Tibial nerve (tissue), 4 donors: Measurements from ENCODE around the gene CLDN14. TPM values are rescaled to one million over a fixed set of nuclear protein-coding genes. Genes with fewer than 3 reads are reported as not detected.

ENCODE experiments used
- DNase-seq, 2 donors: peaks; one replicate each; pipeline ENCODE4 v3.0.0-alpha.2; 2019; ENCODE audit warnings: low spot score in 2 of 2
- H3K27ac ChIP-seq, 4 donors: fragments of 200-600 bp; sonication (generic) in 3 of 4; one replicate each; pipeline ENCODE4 v1.5.1; 2017 to 2019; ENCODE audit warnings: mild to moderate bottlenecking in 1 of 4
- H3K27me3 ChIP-seq, 2 donors: fragments of 200-600 bp; sonication (generic) in 1 of 2; one replicate each; pipeline versions ENCODE4 v1.5.1 to v1.6.0; 2017 to 2019
- H3K36me3 ChIP-seq, 3 donors: fragments of 200-600 bp; sonication (generic); one replicate each; pipeline ENCODE4 v1.5.1; 2018 to 2019
- H3K4me1 ChIP-seq, 4 donors: fragments of 200-600 bp; sonication (generic) in 3 of 4; one replicate each; pipeline ENCODE4 v1.5.1; 2017 to 2019
- H3K4me3 ChIP-seq, 4 donors: fragments of 200-600 bp; sonication (generic) in 3 of 4; one replicate each; pipeline ENCODE4 v1.5.1; 2017 to 2019; ENCODE audit warnings: mild to moderate bottlenecking in 1 of 4, moderate library complexity in 1 of 4
- H3K9me3 ChIP-seq, 4 donors: fragments of 200-600 bp; sonication (generic) in 3 of 4; one replicate each; pipeline ENCODE4 v1.5.1; 2017 to 2019
- EP300 ChIP-seq, 2 donors: sonication (generic); formaldehyde crosslinking; IDR thresholded peaks; one replicate each; pipeline ENCODE4 v1.6.1; 2017; ENCODE audit warnings: antibody characterized with exemption in 2 of 2, mild to moderate bottlenecking in 1 of 2
- POLR2A ChIP-seq, 2 donors: fragments of 450-650 bp; IDR thresholded peaks; one replicate each; pipeline ENCODE4 v1.6.1; 2017; ENCODE audit warnings: antibody characterized with exemption in 2 of 2, mild to moderate bottlenecking in 2 of 2, moderate library complexity in 2 of 2
- WGBS, 2 donors: methylation state at CpG; one replicate each; pipeline ENCODE4 v1.1.5; 2018; 5-methylcytosine and 5-hydroxymethylcytosine counted together
- total RNA-seq, 4 donors: library from RNA; depleted of rRNA; stranded (reverse); fragments of >200 nt; gene quantifications; one replicate each; pipeline ENCODE4 v1.1.0, GENCODE V29; 2016
- TF ChIP-seq, protein P1 (sequence below), 5 experiments: fragments of 200-600 bp in 3 of 5; fragments of 450-650 bp in 2 of 5; sonication (generic) in 3 of 5; IDR thresholded peaks; one replicate each; pipeline ENCODE4 v1.5.1; 2016 to 2019; ENCODE audit warnings: antibody characterized with exemption in 5 of 5, mild to moderate bottlenecking in 3 of 5, moderate library complexity in 2 of 5

CLDN14 gene
- total RNA-seq, 4 donors from 2014 or later = 1.3 TPM; not detected in 3

DNA sequence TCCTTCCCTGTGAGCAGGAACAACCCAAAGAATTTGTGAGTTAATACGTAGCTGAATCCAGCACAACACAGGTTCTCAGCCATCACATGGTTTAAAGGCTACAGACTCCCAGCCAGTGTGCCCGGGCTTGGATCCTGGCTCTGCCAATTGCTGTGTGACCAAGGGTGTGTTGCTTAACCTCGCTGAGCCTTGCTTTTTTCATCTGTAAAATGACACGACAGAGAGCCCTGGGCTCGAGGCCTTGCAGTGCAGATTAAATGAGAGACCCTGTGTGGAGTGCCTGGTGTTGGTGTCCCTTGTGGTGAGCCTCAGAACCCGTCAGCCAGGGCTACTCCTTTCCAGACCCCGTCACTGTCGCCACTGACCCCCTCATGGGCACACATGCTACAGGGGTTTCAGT, 55.3 kb downstream of the CLDN14 start:
- Histone ChIP-seq H3K36me3 (no peaks in the 10 kb centered on the region), H3K27me3 (no peaks in the 10 kb centered on the region), H3K9me3 (no peaks in the 10 kb centered on the region), H3K27ac (no peak overlapping the region), H3K4me3 (no peak overlapping the region), H3K4me1 (peaks cover 0 to 4% (median 0%) of the 10 kb centered on the region in 4 donors)
- no peak for DNase-seq
- TF ChIP-seq, protein P1, sequence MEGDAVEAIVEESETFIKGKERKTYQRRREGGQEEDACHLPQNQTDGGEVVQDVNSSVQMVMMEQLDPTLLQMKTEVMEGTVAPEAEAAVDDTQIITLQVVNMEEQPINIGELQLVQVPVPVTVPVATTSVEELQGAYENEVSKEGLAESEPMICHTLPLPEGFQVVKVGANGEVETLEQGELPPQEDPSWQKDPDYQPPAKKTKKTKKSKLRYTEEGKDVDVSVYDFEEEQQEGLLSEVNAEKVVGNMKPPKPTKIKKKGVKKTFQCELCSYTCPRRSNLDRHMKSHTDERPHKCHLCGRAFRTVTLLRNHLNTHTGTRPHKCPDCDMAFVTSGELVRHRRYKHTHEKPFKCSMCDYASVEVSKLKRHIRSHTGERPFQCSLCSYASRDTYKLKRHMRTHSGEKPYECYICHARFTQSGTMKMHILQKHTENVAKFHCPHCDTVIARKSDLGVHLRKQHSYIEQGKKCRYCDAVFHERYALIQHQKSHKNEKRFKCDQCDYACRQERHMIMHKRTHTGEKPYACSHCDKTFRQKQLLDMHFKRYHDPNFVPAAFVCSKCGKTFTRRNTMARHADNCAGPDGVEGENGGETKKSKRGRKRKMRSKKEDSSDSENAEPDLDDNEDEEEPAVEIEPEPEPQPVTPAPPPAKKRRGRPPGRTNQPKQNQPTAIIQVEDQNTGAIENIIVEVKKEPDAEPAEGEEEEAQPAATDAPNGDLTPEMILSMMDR (IDR thresholded peaks at IDR 0.05) = no peak
- TF ChIP-seq EP300 (IDR thresholded peaks at IDR 0.05) (no peak), POLR2A (IDR thresholded peaks at IDR 0.05) (no peak)
- 89 to 92% methylated on average over 7 to 8 of the region's 8 CpGs for WGBS, 2 donors

DNA sequence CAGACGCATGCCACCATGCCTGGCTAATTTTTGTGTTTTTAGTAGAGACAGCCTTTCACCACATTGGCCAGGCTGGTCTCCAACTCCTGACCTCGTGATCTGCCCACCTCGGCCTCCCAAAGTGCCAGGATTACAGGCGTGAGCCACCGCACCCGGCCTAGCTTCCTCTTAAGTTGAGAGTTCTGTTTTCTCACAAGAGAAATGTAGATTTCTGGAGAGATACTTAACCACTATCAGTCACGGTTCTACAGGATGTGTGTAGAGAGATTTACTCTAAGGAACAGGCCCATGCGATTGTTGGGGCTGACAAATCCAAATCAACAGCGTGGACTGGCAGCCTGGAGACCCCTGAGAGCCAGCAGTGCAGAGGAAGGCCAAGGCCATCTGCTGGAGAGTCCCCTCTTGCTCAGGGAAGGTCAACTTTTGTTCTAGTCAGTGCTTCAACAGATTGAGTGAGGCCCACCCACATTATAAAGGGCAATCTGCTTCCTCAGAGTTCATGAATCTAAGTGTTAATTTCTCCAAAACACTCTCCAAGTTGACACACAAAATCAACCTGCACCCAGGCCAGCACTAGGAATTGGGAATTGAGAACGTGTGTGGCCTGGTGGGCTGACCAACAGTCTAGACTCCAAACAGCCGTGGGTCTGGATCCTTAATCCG, 56.0 kb downstream of the CLDN14 start:
- Histone ChIP-seq H3K36me3 (no peaks in the 10 kb centered on the region), H3K4me1 (peaks cover 0 to 4% (median 0%) of the 10 kb centered on the region in 4 donors), H3K27ac (no peak overlapping the region), H3K27me3 (no peaks in the 10 kb centered on the region), H3K9me3 (no peaks in the 10 kb centered on the region), H3K4me3 (no peak overlapping the region)
- DNase-seq = no peak
- no peak for TF ChIP-seq EP300 (IDR thresholded peaks at IDR 0.05)
- no peak for TF ChIP-seq POLR2A (IDR thresholded peaks at IDR 0.05)
- TF ChIP-seq, protein P1 (IDR thresholded peaks at IDR 0.05) = no peak
- WGBS, 2 donors = 77 to 82% methylated on average over 11 to 12 of the region's 12 CpGs

DNA sequence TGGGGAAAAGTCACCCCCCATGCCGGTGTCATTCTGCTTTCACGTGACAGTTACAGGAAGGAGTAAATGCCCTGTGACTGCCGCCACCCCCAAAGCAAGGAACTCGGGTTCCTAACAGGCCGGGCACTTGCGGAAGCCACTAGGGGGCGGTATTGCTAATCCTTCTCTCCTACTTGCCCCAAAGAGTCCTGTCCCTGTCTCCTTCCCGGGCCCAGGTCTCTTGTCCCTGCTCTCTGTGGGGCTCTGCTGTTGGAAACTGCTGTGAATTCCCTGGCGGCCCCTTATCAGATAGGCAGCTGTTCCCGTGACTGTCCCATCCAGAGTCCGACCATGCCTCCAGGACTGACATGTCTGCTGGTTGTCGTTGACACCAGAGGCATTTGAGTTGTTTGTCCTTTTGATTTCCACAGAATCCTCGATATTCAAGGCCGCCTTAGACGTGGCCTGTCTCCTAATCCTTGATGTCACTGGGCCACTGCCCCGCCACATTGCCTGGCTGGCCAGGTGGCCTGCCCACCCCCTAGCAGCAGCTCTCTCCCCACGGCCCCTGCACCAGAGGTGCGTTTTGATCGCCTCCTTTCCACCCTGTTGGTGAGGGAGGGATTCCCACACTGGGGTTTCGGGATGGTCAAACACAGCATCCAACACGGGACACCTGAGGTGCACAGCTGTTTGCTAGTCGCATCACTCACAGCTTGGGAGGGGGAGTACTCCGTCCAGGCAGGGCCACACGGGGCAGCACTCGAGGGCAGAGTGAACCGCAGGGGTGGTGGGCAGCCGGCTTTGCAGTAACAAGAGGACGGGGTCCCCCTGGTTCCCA, 57.4 kb downstream of the CLDN14 start:
- no peaks in the 10 kb centered on the region for H3K27me3 ChIP-seq
- peaks cover 0 to 8% (median 0%) of the 10 kb centered on the region in 3 donors for H3K36me3 ChIP-seq
- peak in 1 of 2 donors; percentile 20 for DNase-seq
- H3K27ac ChIP-seq = no peak overlapping the region
- 69 to 77% methylated on average over 23 to 28 of the region's 28 CpGs for WGBS, 2 donors
- H3K9me3 ChIP-seq = no peaks in the 10 kb centered on the region
- peaks cover 0 to 4% (median 0%) of the 10 kb centered on the region in 4 donors for H3K4me1 ChIP-seq
- H3K4me3 ChIP-seq = no peak overlapping the region
- TF ChIP-seq, protein P1 (IDR thresholded peaks at IDR 0.05) = peak; percentile 11 to 37 (median 23)
- TF ChIP-seq EP300 (IDR thresholded peaks at IDR 0.05) (no peak), POLR2A (IDR thresholded peaks at IDR 0.05) (no peak)

DNA sequence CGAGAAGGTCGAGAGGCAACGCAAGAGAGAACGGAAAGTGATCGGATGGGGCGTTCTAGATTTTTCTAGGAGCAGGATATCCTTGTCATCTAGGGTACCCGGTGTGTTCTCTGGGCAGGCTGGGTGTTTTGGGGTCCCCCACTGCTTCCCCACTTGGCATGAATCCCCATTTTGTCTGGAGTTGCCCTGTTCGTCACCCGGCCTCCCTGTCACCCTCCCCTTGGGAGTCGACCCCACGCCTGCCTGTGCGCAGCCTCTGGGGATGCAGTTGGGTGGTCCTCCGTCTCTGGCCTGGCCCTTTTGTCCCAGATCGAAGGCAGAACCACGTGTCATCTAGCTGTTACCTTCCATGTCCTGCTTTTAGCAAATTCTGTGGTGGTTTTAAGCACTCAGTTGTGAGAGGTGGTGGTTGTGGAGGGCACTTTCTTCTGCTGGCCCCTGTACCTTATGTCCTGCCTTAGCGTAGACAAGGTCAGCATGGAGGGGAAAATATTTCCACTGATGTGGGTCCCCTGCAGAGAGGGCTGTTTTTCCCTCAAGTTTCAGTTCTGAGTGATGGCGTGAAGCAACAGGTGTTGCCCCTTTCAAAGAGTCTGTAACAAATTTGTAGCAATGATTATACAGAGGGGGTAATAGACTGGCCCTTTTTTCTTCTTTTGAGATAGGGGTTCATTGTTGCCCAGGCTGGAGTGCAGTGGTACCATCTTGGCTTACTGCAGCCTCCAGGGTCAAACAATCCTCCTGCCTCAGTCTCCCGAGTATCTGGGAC, 59.2 kb downstream of the CLDN14 start:
- peaks cover 0 to 4% (median 0%) of the 10 kb centered on the region in 4 donors for H3K4me1 ChIP-seq
- WGBS, 2 donors = 87 to 89% methylated on average over 18 of the region's 18 CpGs
- TF ChIP-seq EP300 (IDR thresholded peaks at IDR 0.05) (no peak), POLR2A (IDR thresholded peaks at IDR 0.05) (no peak)
- TF ChIP-seq, protein P1 (IDR thresholded peaks at IDR 0.05) = no peak
- peaks cover 0 to 24% (median 0%) of the 10 kb centered on the region in 3 donors for H3K36me3 ChIP-seq
- DNase-seq = no peak
- H3K27ac ChIP-seq = no peak overlapping the region
- H3K9me3 ChIP-seq = no peaks in the 10 kb centered on the region
- H3K27me3 ChIP-seq = no peaks in the 10 kb centered on the region
- no peak overlapping the region for H3K4me3 ChIP-seq
